SKM-1 (cell line): ENCODE measurements around the gene COMTD1.
"Not testable (repeated sequence)": the region's sequence is repeated elsewhere in the genome, so short reads cannot be mapped to it uniquely, and the experiment has no call there.

ENCODE experiments used
- DNase-seq: peaks from one replicate; lab custom pipeline; 2025; ENCODE audit not compliant: unreplicated experiment; lab: John Stamatoyannopoulos, UW

The COMTD1 gene

DNA sequence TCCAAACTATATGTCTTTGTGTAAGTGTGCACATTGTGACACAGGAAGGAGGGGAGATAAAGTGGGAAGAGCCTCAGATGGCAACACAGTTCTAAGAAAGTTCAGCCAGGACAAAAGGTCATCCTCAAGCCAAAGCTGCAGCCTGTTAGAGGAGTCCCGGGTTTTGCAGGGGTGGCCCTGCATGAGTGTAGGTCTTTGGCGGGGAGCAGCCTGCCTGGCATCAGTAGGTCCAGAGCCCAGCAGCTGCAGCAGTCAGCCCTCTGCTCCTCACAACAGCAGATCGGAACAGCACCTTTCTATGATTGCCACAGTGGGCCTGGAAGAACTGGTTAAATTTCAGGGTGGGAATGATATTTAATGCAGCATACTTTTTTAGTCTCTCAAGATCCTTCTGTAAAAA lies 38.7 kb downstream of the COMTD1 start:
- DNase-seq: no peak

DNA sequence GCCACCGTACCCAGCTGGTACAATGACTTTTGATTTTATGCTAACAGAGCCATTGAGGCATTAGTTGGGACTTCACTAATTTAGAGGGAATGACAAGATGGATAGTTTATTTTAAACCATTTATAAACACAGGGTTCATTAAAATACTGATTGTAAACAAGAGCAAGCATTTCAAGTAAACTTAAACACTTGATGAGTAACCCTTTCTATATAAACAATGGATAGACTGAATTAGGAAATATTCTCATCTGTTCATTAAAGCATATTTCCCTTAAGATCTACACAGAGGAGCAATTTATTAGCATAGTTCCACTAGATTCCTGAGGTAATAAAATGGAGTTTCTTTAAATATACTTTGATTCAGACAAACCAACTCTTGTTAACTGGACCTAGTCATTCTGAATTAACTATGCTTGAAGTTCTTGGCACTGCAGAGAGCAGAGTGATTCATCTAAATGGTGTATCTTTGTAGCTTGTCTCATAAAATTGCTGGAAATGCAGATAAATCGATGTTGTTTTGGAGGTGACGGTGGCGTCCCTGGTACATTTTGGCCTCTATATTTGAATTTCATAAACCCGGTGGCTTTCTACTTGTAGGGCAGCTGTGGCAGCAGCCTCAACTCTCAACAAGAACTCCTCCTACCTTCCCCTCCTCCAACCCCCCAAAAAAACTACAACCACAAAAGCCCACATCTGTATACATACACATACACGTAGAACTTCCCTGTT lies 40.6 kb downstream of the COMTD1 start:
- no peak for DNase-seq

DNA sequence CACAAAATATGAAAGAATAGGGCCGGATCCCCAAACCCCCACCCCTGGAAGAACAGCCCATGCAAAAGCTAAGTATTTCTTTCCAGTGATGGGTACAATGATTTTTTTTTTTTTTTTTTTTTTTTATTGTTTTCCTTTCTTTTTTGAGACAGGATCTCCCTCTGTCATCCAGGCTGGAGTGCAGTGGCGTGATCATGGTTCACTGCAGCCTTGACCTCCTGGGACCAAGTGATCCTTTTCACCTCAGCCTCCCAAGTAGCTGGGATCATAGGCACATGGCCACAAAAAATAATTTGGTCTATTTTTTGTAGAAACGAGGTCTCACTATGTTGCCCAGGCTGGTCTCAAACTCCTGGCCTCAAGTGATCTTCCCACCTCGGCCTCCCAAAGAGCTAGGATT lies 41.1 kb downstream of the COMTD1 start:
- not testable (repeated sequence) for DNase-seq

DNA sequence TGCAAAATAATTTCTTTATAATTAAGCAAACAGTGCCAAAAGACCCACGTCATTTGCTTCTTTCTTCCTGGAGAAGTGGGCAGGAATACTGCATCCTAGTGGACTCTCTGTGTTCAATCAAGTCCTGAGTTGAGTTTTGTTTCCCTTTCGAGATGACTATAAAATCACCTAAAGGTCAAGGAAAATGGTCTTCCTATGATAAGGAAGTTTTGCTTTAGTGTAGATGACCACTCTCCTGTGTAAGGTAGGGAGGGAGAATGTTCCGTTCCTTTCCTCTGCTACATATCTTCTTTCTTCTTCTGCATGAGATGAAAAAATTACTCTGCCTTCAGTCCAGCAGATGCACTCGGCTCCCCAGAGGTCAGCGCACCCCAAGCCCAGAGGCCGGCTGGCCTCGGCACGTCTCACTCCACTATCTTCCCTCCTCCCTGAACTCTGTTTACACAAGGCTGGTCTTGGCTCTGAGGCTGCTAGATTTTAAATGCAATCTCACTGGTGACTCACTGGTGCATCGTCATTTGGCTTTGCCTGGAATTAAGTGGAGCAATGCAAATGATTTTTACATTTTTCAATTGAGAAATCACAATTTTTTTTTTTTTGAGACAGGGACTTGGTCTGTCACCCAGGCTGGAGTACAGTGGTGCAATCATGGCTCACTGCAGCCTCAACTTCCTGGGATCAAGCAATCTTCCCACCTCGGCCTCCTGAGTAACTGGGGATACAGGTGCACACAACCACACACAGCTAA lies 43.8 kb downstream of the COMTD1 start:
- DNase-seq: no peak

DNA sequence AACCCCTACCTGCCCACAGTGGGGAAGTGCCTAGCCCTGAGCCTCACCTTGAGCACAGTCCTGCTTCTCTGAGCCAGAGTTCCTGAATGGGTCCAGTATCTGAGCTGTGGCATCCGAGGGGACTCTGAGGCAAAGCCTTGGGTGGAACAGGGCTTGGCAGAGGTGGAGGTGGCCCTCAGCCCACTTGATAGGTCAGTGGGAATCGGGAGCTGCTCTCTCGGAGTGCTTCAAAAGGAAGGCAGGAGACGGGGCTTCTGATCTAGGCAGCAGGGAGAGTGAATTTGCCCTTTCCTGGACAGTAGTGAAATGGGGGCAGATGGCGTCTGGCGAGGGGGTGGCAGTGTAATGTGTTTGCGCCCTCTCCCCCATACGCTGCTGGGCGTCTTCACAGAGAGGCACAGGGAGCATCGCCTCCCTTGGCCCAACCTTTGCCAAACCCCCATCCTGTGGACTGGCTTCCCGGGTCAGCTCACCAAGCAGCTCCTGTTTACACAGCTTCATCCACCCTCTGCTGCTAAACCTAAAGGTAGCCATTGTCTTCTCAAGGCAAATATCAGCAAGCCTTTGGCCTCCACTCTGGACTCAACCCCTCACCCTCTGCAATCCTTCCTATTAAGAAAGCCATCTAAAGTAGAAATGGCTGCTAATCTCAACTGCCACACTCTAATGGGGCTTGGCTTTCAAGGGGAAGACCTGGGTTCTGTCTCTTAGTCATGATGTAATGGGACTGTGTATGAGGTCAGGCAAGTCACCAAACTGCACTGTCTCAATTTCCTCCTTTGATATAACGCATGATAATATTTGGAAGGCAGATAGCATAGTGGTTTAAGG lies 46.3 kb downstream of the COMTD1 start:
- no peak for DNase-seq

DNA sequence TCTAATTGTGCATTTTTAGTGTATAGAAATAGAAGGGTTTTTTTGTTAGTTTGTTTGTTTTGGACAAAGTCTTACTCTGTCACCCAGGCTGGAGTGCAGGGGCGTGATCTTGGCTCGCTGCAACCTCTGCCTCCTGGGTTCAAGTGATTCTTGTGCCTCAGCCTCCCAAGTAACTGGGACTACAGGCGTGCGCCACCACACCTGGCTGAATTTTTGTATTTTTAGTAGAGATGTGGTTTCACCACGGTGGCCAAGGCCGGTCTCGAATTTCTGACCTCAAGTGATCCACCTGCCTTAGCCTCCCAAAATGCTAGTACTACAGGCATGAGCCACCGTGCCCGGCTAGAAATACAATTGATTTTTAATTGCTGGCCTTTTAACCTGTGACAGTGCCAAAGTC lies 47.2 kb downstream of the COMTD1 start:
- DNase-seq: not testable (repeated sequence)

DNA sequence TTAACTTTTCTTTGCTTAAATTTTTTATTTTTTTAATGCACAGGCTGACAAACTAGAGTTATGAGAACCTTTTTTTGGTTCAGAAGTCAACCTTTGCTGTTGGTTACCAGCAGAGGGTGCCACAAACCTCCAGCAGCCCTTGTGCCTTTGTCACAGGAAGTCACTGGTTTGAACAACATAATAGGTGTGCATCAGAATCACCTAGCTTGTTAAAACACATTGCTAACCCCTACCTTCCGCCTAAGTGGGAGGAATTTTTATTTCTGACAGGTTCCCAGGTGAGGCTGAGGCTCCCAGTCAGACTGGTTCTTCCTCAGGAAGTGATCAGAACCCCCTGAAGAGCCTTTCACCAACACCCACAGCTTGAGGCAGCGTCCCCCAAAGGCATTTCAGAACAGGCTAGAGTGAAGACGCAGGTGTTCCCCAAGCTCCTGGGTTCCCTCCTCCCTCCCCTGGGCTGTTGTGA lies 47.8 kb downstream of the COMTD1 start:
- DNase-seq: no peak

DNA sequence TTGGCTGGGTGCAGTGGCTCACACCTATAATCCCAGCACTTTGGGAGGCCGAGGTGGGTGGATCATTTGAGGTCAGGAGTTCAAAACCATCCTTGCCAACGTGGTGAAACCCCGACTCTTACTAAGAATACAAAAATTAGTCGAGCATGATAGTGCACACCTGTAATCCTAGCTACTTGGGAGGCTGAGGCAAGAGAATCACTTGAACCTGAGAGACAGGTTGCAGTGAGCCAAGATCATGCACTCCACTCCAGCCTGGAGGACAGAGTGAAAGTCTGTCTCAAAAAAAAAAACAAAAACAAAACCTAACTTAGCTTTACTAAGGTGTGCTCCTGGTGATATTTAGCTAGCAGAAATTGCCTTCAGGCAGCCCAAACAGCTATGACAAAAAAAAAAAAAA lies 49.4 kb downstream of the COMTD1 start:
- DNase-seq: no peak
